Right lobe of liver (tissue), 6 donors: ENCODE measurements around the gene PLCB1. TPM values are rescaled to one million over a fixed set of nuclear protein-coding genes. Genes with fewer than 3 reads are reported as not detected.

Source experiments
- ATAC-seq, 4 donors: fragments of 200-7000 bp; cut with Tn5 transposase; one replicate each; pipeline ENCODE4 v1.9.1; 2020; ENCODE audit warnings: mild to moderate bottlenecking in 4 of 4, moderate library complexity in 4 of 4
- DNase-seq, 3 donors: peaks; one replicate each; pipeline ENCODE4 v3.0.0-alpha.2; 2020
- H3K27ac ChIP-seq, 3 donors: fragments of 200-600 bp; one replicate each; pipeline ENCODE4 v1.8.0; 2022
- H3K27me3 ChIP-seq, 2 donors: fragments of 200-600 bp; one replicate each; pipeline ENCODE4 v1.8.0; 2022
- H3K36me3 ChIP-seq, 4 donors: fragments of 200-600 bp; sonication (generic) in 1 of 4; one replicate each; pipeline versions ENCODE4 v1.5.1 to v1.8.0; 2017 to 2022; ENCODE audit warnings: control low read depth in 1 of 4
- H3K4me1 ChIP-seq, 4 donors: fragments of 200-600 bp; sonication (generic) in 1 of 4; one replicate each; pipeline versions ENCODE4 v1.5.1 to v1.8.0; 2017 to 2022; ENCODE audit warnings: control low read depth in 1 of 4
- H3K4me3 ChIP-seq, 3 donors: fragments of 200-600 bp; one replicate each; pipeline ENCODE4 v1.8.0; 2022
- H3K9me3 ChIP-seq, 4 donors: fragments of 200-600 bp; sonication (generic) in 1 of 4; one replicate each; pipeline versions ENCODE4 v1.5.1 to v1.8.0; 2017 to 2022; ENCODE audit warnings: control low read depth in 1 of 4
- CTCF ChIP-seq, 4 donors: fragments of 200-600 bp in 3 of 4; fragments of 450-650 bp in 1 of 4; IDR thresholded peaks; one replicate each; pipeline versions ENCODE4 v1.5.1 to v1.8.0; 2016 to 2022; ENCODE audit warnings: antibody characterized with exemption in 4 of 4, mild to moderate bottlenecking in 2 of 4
- POLR2A ChIP-seq: fragments of 450-650 bp; IDR thresholded peaks from one replicate; pipeline ENCODE4 v1.6.1; 2017; ENCODE audit warnings: antibody characterized with exemption, mild to moderate bottlenecking
- WGBS: methylation state at CpG from one replicate; pipeline ENCODE4 v1.1.6; 2018; ENCODE audit warnings: low coverage, low lambda C conversion rate; ENCODE audit not compliant: insufficient coverage; ENCODE audit errors: missing lambda C conversion rate; 5-methylcytosine and 5-hydroxymethylcytosine counted together
- intact Hi-C, 2 donors: fragments of 100-400 bp; cut with DNase I; formaldehyde crosslinking; loops; one replicate each; pipeline versions ENCODE4 v1.11.2 to v1.14.1; 2022
- total RNA-seq, 6 experiments: library from RNA; depleted of rRNA in 2 of 6; stranded (reverse); fragments of >200 nt in 2 of 6; fragmentation: NEBNext Ultra II Directional in 3 of 6; extraction: Animal tissue kit (Norgen Biotek cat#: 25700) in 3 of 6; gene quantifications; one replicate each; pipeline versions ENCODE4 v1.1.0 to v1.2.4, GENCODE V29; 2016 to 2023
- donor health status: DM: no; HTN: yes; CAD: no.
- donor health status: DM: no; HTN: no; CAD: no.
- donor health status: DM: no; HTN: no; CAD: no.
- donor health status: DM: no; HTN: yes; CAD: no.
- donor health status: DM: no; HTN: yes; CAD: no.

PLCB1 gene
- total RNA-seq, 6 experiments from 2014 or later: 5.0 to 9.9 (median 5.7) TPM

- H3K4me3 ChIP-seq: no peak overlapping the region
- TF ChIP-seq CTCF (IDR thresholded peaks at IDR 0.05): no peak
- no peak for TF ChIP-seq POLR2A
- intact Hi-C loops: no loop called here
- H3K36me3 ChIP-seq: no peaks in the 10 kb centered on the region
- WGBS: 56% methylated on average over 3 of the region's 3 CpGs
- H3K27me3 ChIP-seq: no peaks in the 10 kb centered on the region
- DNase-seq (no peak), ATAC-seq (no peak)
- H3K27ac ChIP-seq: no peak overlapping the region
- H3K4me1 ChIP-seq: peaks cover 0 to 7% (median 0%) of the 10 kb centered on the region in 4 donors
- no peaks in the 10 kb centered on the region for H3K9me3 ChIP-seq
Measured at GRCh38 chr20:8652396-8652795, 520.3 kb downstream of the PLCB1 start.

GRCh38 chr20:8654486-8654885, 522.4 kb downstream of the PLCB1 start:
- no peaks in the 10 kb centered on the region for H3K36me3 ChIP-seq
- H3K27ac ChIP-seq: no peak overlapping the region
- H3K4me3 ChIP-seq: no peak overlapping the region
- TF ChIP-seq POLR2A (no peak), CTCF (IDR thresholded peaks at IDR 0.05) (no peak)
- WGBS: 25% methylated on average over 2 of the region's 2 CpGs
- no peaks in the 10 kb centered on the region for H3K9me3 ChIP-seq
- H3K27me3 ChIP-seq: no peaks in the 10 kb centered on the region
- DNase-seq (no peak), ATAC-seq (peak in 2 of 4 donors; percentile 17 to 87)
- peaks cover 0 to 7% (median 0%) of the 10 kb centered on the region in 4 donors for H3K4me1 ChIP-seq
- intact Hi-C loops: no loop called here

GRCh38 chr20:8656335-8656734, 524.3 kb downstream of the PLCB1 start:
- no peak for TF ChIP-seq CTCF (IDR thresholded peaks at IDR 0.05)
- TF ChIP-seq POLR2A: no peak
- DNase-seq (no peak), ATAC-seq (peak in 2 of 4 donors; percentile 35 to 44)
- Histone ChIP-seq H3K27me3 (no peaks in the 10 kb centered on the region), H3K27ac (no peak overlapping the region), H3K4me1 (peaks cover 0 to 7% (median 0%) of the 10 kb centered on the region in 4 donors), H3K9me3 (no peaks in the 10 kb centered on the region), H3K4me3 (no peak overlapping the region), H3K36me3 (no peaks in the 10 kb centered on the region)
- intact Hi-C loops: no loop called here
- 81% methylated on average over 1 of the region's 1 CpG for whole genome bisulfite sequencing

- no peaks in the 10 kb centered on the region for H3K9me3 ChIP-seq
- ATAC-seq (no peak), DNase-seq (no peak)
- peaks cover 0 to 7% (median 0%) of the 10 kb centered on the region in 4 donors for H3K4me1 ChIP-seq
- no peak overlapping the region for H3K27ac ChIP-seq
- intact Hi-C loops: no loop called here
- no peak overlapping the region for H3K4me3 ChIP-seq
- no peak for TF ChIP-seq POLR2A
- TF ChIP-seq CTCF (IDR thresholded peaks at IDR 0.05): no peak
- H3K27me3 ChIP-seq: no peaks in the 10 kb centered on the region
- no peaks in the 10 kb centered on the region for H3K36me3 ChIP-seq
Measured at GRCh38 chr20:8657664-8658063, 525.6 kb downstream of the PLCB1 start.

GRCh38 chr20:8658103-8658502, 526.0 kb downstream of the PLCB1 start:
- Histone ChIP-seq H3K4me3 (no peak overlapping the region), H3K27ac (no peak overlapping the region), H3K9me3 (no peaks in the 10 kb centered on the region), H3K4me1 (peaks cover 0 to 7% (median 0%) of the 10 kb centered on the region in 4 donors), H3K36me3 (no peaks in the 10 kb centered on the region), H3K27me3 (no peaks in the 10 kb centered on the region)
- no peak for TF ChIP-seq POLR2A
- TF ChIP-seq CTCF (IDR thresholded peaks at IDR 0.05): no peak
- ATAC-seq: no peak
- intact Hi-C loops: no loop called here
- no peak for DNase-seq
- 78% methylated on average over 3 of the region's 3 CpGs for WGBS
